ENCODE results near the gene GNG13.

DNA sequence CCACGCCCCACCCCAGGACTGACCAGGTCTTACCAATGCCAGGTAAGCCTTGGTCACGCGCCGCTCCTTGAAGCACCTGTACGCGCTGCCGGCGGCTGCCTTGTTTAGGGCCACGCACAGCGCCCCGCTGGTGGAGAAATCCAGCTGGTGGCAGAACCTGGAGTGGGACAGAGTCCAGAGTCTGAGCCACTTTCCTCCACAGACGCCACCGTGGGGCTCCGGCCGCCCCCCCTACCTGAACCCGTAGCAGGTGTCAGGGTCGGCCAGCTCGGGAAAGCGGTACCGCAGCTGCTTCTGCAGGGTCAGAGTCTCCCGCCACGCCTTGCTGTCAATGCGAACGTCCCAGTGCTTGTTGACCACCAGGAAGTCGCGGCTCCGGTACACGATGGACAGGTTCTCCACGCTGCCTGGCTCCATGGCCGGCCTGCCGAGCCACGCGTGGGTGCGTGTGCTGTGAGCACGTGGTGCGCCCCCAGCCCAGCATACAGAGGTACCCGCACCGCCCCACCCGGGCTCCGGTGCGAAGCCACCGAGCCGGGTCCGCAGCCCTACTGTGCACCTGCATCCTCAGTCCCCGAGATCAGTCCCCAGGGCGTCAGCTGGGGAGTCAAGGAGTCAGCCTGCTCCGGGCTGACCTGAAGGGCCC is 13.1 kb downstream of the GNG13 start:
- TF ChIP-seq POLR2A (IDR thresholded peaks at IDR 0.05) (no peak), POLR2AphosphoS5 (IDR thresholded peaks at IDR 0.05) (no peak)
- TF ChIP-seq, protein P1, sequence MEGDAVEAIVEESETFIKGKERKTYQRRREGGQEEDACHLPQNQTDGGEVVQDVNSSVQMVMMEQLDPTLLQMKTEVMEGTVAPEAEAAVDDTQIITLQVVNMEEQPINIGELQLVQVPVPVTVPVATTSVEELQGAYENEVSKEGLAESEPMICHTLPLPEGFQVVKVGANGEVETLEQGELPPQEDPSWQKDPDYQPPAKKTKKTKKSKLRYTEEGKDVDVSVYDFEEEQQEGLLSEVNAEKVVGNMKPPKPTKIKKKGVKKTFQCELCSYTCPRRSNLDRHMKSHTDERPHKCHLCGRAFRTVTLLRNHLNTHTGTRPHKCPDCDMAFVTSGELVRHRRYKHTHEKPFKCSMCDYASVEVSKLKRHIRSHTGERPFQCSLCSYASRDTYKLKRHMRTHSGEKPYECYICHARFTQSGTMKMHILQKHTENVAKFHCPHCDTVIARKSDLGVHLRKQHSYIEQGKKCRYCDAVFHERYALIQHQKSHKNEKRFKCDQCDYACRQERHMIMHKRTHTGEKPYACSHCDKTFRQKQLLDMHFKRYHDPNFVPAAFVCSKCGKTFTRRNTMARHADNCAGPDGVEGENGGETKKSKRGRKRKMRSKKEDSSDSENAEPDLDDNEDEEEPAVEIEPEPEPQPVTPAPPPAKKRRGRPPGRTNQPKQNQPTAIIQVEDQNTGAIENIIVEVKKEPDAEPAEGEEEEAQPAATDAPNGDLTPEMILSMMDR (IDR thresholded peaks at IDR 0.05), result no peak

Measured in suprapubic skin (tissue), 4 donors.